Peyer's patch (tissue), 4 donors: ENCODE measurements around the gene EMB.
"Not testable (repeated sequence)": the region's sequence is repeated elsewhere in the genome, so short reads cannot be mapped to it uniquely, and the experiment has no call there.

Experiments used
- POLR2A ChIP-seq, 2 donors: fragments of 450-650 bp; IDR thresholded peaks; one replicate each; pipeline ENCODE4 v1.5.1; 2017; ENCODE audit warnings: antibody characterized with exemption in 2 of 2, mild to moderate bottlenecking in 2 of 2, moderate library complexity in 2 of 2
- TF ChIP-seq, protein P1 (sequence below), 6 experiments: fragments of 450-650 bp in 4 of 6; fragments of 200-600 bp in 2 of 6; sonication (generic) in 1 of 6; IDR thresholded peaks; one replicate each; pipeline ENCODE4 v1.5.1; 2017 to 2019; ENCODE audit warnings: antibody characterized with exemption in 6 of 6, mild to moderate bottlenecking in 3 of 6, moderate library complexity in 1 of 6

DNA sequence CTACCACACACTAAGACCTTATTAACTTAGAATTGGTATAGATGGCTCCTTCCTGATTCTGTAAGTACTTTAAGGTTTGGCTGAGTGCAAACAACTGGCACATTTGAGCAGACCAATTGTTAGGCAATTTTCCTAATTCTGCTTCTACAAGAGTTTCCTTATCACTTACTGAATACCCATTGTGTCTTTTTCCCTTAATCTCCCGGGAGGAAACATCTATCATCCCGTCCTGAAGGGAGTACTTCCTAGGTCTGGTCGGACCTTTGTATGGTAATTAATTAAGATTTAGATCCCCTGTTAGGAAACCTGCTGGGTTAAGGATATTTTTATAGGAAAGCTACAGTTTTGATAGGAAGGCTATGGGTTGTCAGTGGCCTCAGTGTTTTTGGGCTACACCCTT, 8.2 kb upstream of the EMB start:
- not testable (repeated sequence) for TF ChIP-seq POLR2A (IDR thresholded peaks at IDR 0.05)
- TF ChIP-seq, protein P1, sequence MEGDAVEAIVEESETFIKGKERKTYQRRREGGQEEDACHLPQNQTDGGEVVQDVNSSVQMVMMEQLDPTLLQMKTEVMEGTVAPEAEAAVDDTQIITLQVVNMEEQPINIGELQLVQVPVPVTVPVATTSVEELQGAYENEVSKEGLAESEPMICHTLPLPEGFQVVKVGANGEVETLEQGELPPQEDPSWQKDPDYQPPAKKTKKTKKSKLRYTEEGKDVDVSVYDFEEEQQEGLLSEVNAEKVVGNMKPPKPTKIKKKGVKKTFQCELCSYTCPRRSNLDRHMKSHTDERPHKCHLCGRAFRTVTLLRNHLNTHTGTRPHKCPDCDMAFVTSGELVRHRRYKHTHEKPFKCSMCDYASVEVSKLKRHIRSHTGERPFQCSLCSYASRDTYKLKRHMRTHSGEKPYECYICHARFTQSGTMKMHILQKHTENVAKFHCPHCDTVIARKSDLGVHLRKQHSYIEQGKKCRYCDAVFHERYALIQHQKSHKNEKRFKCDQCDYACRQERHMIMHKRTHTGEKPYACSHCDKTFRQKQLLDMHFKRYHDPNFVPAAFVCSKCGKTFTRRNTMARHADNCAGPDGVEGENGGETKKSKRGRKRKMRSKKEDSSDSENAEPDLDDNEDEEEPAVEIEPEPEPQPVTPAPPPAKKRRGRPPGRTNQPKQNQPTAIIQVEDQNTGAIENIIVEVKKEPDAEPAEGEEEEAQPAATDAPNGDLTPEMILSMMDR (IDR thresholded peaks at IDR 0.05), result not testable (repeated sequence)
